Stimulated activated CD4-positive, alpha-beta T cell treated with anti-CD3 and anti-CD28 coated beads, Interleukin-12 subunit alpha, Interleukin-12 subunit beta, amount 100 ng/mL, for 48 hours (primary cell): ENCODE measurements around the gene GLG1.
"Not testable (repeated sequence)": the region's sequence is repeated elsewhere in the genome, so short reads cannot be mapped to it uniquely, and the experiment has no call there.

Source experiments
- DNase-seq, 3 donors: peaks; one replicate each; pipeline ENCODE4 v3.0.0-alpha.2; 2020; ENCODE audit warnings: low read depth in 2 of 3, low spot score in 1 of 3

The GLG1 gene

GRCh38 chr16:74606521-74607309 is at the start of gene GLG1:
Gene GLG1, minus strand, starts transcription at chr16:74607114. Its CDS starts 20 bp downstream, at chr16:74607094.
- DNase-seq, result peak; percentile 74 to 91 (median 79)

DNA sequence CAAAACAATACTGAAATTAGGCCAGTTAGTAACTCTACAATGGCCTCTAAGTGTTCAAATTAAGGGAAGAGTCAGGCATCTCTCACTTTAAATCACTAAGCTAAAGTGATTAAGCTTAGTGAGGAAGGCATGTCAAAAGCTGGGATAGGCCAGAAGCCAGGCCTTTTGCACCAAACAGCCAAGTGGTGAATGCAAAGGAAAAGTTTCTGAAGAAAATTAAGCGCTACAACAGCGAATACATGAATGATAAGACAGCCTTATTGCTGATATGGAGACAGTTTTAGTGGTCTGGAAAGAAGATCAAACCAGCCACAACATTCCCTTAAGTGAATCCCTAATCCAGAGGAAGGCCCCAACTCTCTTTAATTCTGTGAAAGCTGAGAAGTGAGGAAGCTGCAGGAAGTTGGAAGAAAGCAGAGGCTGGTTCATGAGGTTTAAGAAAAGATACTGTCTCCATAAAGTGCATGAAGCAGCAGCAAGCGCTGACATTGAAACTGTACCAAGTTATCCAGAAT is 47.7 kb upstream of the GLG1 start:
- DNase-seq, result no peak

GRCh38 chr16:74652883-74653282 is 46.0 kb upstream of the GLG1 start:
- not testable (repeated sequence) for DNase-seq

DNA sequence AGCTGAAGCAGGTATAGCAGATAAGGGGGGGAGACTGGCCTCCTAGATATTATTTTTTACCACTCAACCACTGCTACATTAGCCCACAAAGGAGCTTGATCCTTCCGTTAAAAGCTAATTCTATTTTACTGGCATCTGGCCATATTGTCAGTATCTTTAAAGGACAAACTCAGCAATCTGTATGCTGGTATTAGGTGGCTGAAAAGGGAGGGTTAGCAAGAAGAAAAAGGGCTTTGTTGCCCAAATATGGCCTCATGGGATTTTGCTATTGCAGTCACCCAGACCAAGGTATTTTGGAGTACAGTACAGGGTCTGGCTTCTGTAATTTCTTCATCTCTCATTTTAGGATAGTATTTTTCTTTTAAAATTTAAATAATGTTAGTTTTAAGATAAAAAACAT is 45.3 kb upstream of the GLG1 start:
- no peak for DNase-seq

DNA sequence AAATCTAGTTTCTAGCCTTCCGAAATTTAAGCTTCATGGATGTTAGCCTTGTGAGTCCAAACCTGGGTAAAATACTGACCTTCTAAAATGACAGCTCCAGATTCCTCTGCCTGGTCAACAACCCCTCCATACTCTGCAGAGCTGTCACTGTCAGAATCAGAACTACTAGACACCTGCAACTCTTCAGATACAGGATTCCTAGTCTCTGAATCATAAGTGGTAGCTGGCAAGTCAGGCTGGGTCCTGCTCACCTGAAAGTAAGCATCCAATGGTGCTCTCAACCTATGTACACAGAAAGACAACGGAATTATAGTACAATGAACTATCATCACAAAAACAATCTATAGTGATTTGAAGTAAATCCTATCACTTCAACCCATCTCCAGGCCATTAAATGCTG is 44.9 kb upstream of the GLG1 start:
- DNase-seq, result no peak

DNA sequence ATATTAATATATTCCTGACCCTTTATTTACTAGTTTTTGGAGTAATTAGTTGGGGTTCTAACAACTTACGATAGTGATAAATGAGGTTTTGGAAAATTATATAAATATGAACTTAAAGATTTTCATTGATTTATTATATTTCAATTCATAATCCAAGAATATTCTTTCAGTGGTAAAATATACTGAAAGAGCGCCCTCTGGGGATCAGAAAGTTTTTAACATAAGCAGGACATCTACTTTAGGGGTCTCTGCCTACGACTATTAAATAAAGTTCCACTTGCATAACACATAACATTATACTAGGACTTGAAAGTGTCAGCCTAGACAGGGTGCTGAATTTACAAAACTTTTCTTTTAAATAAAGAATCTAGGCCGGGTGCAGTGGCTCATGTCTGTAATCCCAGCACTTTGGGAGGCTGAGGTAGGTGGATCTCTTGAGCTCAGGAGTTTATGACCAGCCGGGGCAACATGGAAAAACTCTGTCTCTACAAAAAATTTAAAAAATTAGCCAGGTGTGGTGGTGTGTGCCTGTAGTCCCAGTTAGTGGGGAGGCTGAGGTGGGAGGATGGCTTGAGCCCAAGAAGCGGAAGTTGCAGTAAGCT is 44.2 kb upstream of the GLG1 start:
- DNase-seq, result no peak

GRCh38 chr16:74649839-74650504 is 43.1 kb upstream of the GLG1 start:
- no peak for DNase-seq

GRCh38 chr16:74641969-74642368 is 35.1 kb upstream of the GLG1 start:
- DNase-seq, result no peak

- DNase-seq, result no peak
Observed at GRCh38 chr16:74637742-74638453, 31.0 kb upstream of the GLG1 start.

DNA sequence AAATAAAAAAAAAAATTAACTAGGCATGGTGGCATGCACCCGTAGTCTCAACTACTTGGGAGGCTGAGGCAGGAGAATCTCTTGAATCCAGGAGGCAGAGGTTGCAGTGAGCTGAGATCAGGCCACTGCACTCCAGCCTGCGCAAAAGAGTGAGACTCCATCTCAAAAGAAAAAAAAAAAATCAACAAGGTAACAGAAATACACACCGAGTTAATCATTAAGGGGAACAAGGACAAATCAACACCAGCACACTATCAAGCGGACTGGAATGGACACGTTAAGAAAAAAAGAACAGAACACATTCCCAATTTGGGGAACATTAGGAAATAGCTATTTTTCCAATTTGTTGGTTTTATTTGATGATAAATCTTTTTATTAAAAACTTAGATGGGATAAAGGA is 28.4 kb upstream of the GLG1 start:
- no peak for DNase-seq

GRCh38 chr16:74633686-74634085 is 26.8 kb upstream of the GLG1 start:
- no peak for DNase-seq

GRCh38 chr16:74627506-74628220 is 20.7 kb upstream of the GLG1 start:
- DNase-seq, result no peak

- peak in 1 of 3 donors; percentile 15 for DNase-seq
Observed at GRCh38 chr16:74626741-74627416, 20.0 kb upstream of the GLG1 start.

- DNase-seq, result peak in 1 of 3 donors; percentile 46
Observed at GRCh38 chr16:74625500-74626350, 18.8 kb upstream of the GLG1 start.

DNA sequence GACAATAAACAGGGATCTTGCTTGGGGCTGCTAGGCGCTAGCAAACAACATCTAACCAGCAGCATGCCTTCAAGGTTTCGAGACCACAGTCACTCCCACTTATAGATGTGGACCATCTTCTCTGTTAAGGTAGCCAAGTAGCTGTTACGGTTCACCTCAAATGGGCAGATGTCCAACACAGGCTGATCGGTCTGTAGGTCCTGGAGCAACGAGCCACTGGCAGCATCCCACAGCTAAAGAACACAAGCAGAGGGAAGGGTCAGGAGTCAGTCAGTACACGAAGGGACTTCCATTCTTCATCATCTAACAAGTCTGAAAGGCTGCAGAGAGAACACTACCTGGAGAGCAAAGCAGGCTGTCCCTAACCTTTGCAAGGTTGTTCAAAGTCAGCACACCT is 16.9 kb upstream of the GLG1 start:
- DNase-seq, result no peak

DNA sequence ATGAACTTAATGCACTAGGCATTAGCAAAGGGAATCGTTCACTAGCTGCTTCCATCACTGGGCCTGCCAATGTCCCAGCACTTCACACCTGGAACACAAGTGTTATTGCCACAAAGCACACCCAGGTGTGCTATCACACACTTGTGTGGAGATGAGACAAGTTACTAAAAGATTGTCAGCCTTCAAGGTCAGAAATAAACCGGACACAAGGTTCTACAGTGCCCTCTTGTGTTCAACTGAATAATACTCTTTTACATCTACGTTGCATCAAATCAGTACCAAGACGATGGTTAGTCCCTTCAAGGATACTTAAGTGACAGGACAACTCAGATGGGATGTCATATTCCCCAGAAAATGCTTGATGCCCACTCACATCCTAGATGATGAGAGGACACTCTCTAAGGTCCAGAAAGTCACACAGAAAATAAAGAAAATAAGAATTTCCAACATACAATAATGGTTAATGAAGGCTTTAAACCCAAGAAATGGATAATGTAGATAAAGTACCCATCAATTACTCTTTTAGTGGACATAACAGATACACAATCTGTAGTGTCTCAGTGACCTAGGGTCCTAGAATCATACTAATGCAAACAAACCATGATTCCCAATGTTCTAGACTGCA is 16.4 kb upstream of the GLG1 start:
- DNase-seq, result no peak

DNA sequence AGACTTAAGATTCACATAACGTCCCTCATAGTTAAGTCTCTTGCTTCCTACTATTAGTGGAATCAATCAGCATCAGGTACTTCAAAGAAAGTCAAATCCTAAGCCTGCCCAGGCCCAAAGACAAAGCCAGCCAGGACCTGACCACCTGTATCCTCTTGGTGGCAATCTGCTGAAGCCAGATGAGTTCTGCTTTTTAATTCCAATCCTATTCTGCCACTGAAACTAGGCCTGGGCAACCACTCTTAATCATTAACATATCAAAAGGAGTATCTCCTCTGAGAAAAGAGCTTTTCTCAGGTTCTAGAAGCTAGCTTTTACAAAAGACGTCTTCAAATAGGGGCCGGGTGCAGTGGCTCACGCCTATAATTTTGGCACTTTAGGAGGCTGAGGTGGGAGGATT is 15.1 kb upstream of the GLG1 start:
- DNase-seq, result no peak

- no peak for DNase-seq
Observed at GRCh38 chr16:74617206-74617788, 10.4 kb upstream of the GLG1 start.
